Mesenchymal stem cell (in vitro differentiated cells and primary cell): Measurements from ENCODE around the gene MCM9.
A peak's percentile ranks its signal among the peaks of the same experiment; 100 is the strongest.

ENCODE experiments used
- DNase-seq: peaks from one replicate; pipeline ENCODE4 v3.0.0-alpha.2; 2013
- H2AFZ ChIP-seq: one replicate; pipeline ENCODE4 v1.6.1; 2013; ENCODE audit warnings: low read depth, mild to moderate bottlenecking, control low read depth, inconsistent platforms, low read length, moderate library complexity
- H2AK5ac ChIP-seq: 2 replicates; pipeline ENCODE4 v1.6.1; 2013; ENCODE audit warnings: low read length, moderate library complexity, mild to moderate bottlenecking, inconsistent platforms; ENCODE audit not compliant: severe bottlenecking
- H2BK120ac ChIP-seq: one replicate; pipeline ENCODE4 v1.6.1; 2013; ENCODE audit warnings: low read depth, mild to moderate bottlenecking, inconsistent platforms, low read length, moderate library complexity
- H2BK12ac ChIP-seq, 2 experiments: one replicate each; pipeline ENCODE4 v1.6.1; 2013; ENCODE audit warnings: inconsistent platforms in 2 of 2, low read length in 2 of 2, mild to moderate bottlenecking in 2 of 2, moderate library complexity in 2 of 2, control low read depth in 1 of 2
- H2BK15ac ChIP-seq: one replicate; pipeline ENCODE4 v1.6.1; 2013; ENCODE audit warnings: mild to moderate bottlenecking, low read depth, inconsistent platforms; ENCODE audit not compliant: poor library complexity, severe bottlenecking
- H2BK5ac ChIP-seq: 2 replicates; pipeline ENCODE4 v1.6.1; 2013; ENCODE audit warnings: low read depth, mild to moderate bottlenecking, low read length, control low read depth, inconsistent platforms; ENCODE audit not compliant: poor library complexity, severe bottlenecking
- H3K14ac ChIP-seq, 2 experiments: one replicate each; pipeline ENCODE4 v1.6.1; 2013; ENCODE audit warnings: inconsistent platforms in 2 of 2, low read length in 2 of 2, control low read depth in 1 of 2, mild to moderate bottlenecking in 1 of 2, moderate library complexity in 1 of 2
- H3K18ac ChIP-seq, 2 experiments: one replicate each; pipeline ENCODE4 v1.6.1; 2013; ENCODE audit warnings: inconsistent platforms in 2 of 2, low read length in 2 of 2, control low read depth in 1 of 2, low read depth in 1 of 2, mild to moderate bottlenecking in 1 of 2
- H3K23ac ChIP-seq, 2 experiments: one replicate each; pipeline ENCODE4 v1.6.1; 2013; ENCODE audit warnings: inconsistent platforms in 2 of 2, low read length in 2 of 2, mild to moderate bottlenecking in 2 of 2, moderate library complexity in 2 of 2, control low read depth in 1 of 2
- H3K27ac ChIP-seq: 2 replicates; pipeline ENCODE4 v1.5.1; 2013; ENCODE audit warnings: mild to moderate bottlenecking, moderate library complexity, low read length, control low read depth, inconsistent platforms; ENCODE audit not compliant: poor library complexity, severe bottlenecking
- H3K27me3 ChIP-seq, 2 experiments: 2 replicates each; pipeline versions ENCODE4 v1.6.1 to v1.7.0; 2013; ENCODE audit warnings: low read length in 2 of 2, mild to moderate bottlenecking in 2 of 2, moderate library complexity in 2 of 2, control low read depth in 1 of 2, inconsistent platforms in 1 of 2; ENCODE audit not compliant: control insufficient read depth in 1 of 2, insufficient read depth in 1 of 2
- H3K36me3 ChIP-seq, 2 experiments: 2 replicates each; pipeline versions ENCODE4 v1.6.1 to v1.7.0; 2013; ENCODE audit warnings: low read length in 2 of 2, control low read depth in 1 of 2, inconsistent platforms in 1 of 2, low read depth in 1 of 2, mild to moderate bottlenecking in 1 of 2; ENCODE audit not compliant: insufficient read depth in 2 of 2, control insufficient read depth in 1 of 2
- H3K4ac ChIP-seq, 2 experiments: one replicate each; pipeline ENCODE4 v1.6.1; 2013; ENCODE audit warnings: inconsistent platforms in 2 of 2, low read length in 2 of 2, mild to moderate bottlenecking in 2 of 2, moderate library complexity in 2 of 2, control low read depth in 1 of 2, low read depth in 1 of 2
- H3K4me1 ChIP-seq: 2 replicates; pipeline ENCODE4 v1.6.1; 2013; ENCODE audit warnings: low read depth, low read length, control low read depth; ENCODE audit not compliant: control insufficient read depth, insufficient read depth
- H3K4me2 ChIP-seq: 2 replicates; pipeline ENCODE4 v1.6.1; 2013; ENCODE audit warnings: low read length, mild to moderate bottlenecking, inconsistent platforms; ENCODE audit not compliant: poor library complexity, severe bottlenecking
- H3K4me3 ChIP-seq, 2 experiments: 2 replicates each; pipeline versions ENCODE4 v1.5.1 to v1.7.0; 2013; ENCODE audit warnings: low read length in 2 of 2, mild to moderate bottlenecking in 2 of 2, control low read depth in 1 of 2, low read depth in 1 of 2; ENCODE audit not compliant: insufficient read depth in 1 of 2
- H3K79me1 ChIP-seq: replicated peaks from 2 replicates; pipeline ENCODE4 v1.6.1; 2013; ENCODE audit warnings: mild to moderate bottlenecking, control low read depth, low read length, inconsistent platforms; ENCODE audit not compliant: poor library complexity, severe bottlenecking
- H3K9ac ChIP-seq: 2 replicates; pipeline ENCODE4 v1.7.0; 2013; ENCODE audit warnings: mild to moderate bottlenecking, low read length, moderate library complexity
- H3K9me3 ChIP-seq: 2 replicates; pipeline ENCODE4 v1.7.0; 2013; ENCODE audit warnings: mild to moderate bottlenecking, low read length; ENCODE audit not compliant: control insufficient read depth
- H4K8ac ChIP-seq: one replicate; pipeline ENCODE4 v1.6.1; 2013; ENCODE audit warnings: inconsistent platforms, mild to moderate bottlenecking, low read length, moderate library complexity
- H4K91ac ChIP-seq: one replicate; pipeline ENCODE4 v1.6.1; 2013; ENCODE audit warnings: mild to moderate bottlenecking, low read length, inconsistent platforms
- WGBS: methylation state at CpG from one replicate; pipeline ENCODE4 v1.1.7; 2013; ENCODE audit warnings: mixed read lengths; 5-methylcytosine and 5-hydroxymethylcytosine counted together

Gene MCM9

GRCh38 chr6:118945217-118945616, 10.3 kb upstream of the MCM9 start:
- Histone ChIP-seq H3K4me1 (no peaks in the 10 kb centered on the region), H3K36me3 (no peaks in the 10 kb centered on the region), H3K27me3 (no peaks in the 10 kb centered on the region), H3K9ac (no peak overlapping the region), H3K4ac (no peak overlapping the region), H3K79me1 (peaks cover 3% of the 10 kb centered on the region), H4K91ac (no peak overlapping the region), H2AFZ (no peak overlapping the region), H3K9me3 (peaks cover 9% of the 10 kb centered on the region), H2BK5ac (no peak overlapping the region), H4K8ac (no peak overlapping the region), H2BK120ac (no peak overlapping the region), H3K23ac (no peak overlapping the region), H3K4me2 (no peak overlapping the region), H2BK12ac (no peak overlapping the region), H2BK15ac (no peak overlapping the region), H3K14ac (no peak overlapping the region), H3K27ac (no peak overlapping the region), H2AK5ac (no peak overlapping the region), H3K18ac (no peak overlapping the region), H3K4me3 (no peak overlapping the region)
- DNase-seq, result no peak

- Histone ChIP-seq H4K8ac (no peak overlapping the region), H3K36me3 (no peaks in the 10 kb centered on the region), H2BK5ac (no peak overlapping the region), H3K14ac (no peak overlapping the region), H3K27ac (no peak overlapping the region), H2AFZ (no peak overlapping the region), H3K23ac (no peak overlapping the region), H3K9ac (no peak overlapping the region), H2BK120ac (no peak overlapping the region), H3K9me3 (peaks cover 9% of the 10 kb centered on the region), H3K4me3 (no peak overlapping the region), H4K91ac (no peak overlapping the region), H2BK12ac (no peak overlapping the region), H3K4ac (no peak overlapping the region), H3K4me2 (no peak overlapping the region), H3K27me3 (no peaks in the 10 kb centered on the region), H3K4me1 (no peaks in the 10 kb centered on the region), H3K79me1 (peaks cover 20% of the 10 kb centered on the region), H2BK15ac (no peak overlapping the region), H2AK5ac (no peak overlapping the region), H3K18ac (no peak overlapping the region)
- DNase-seq, result no peak
- 98% methylated on average over 2 of the region's 2 CpGs for WGBS
Observed at GRCh38 chr6:118940770-118941169, 5.8 kb upstream of the MCM9 start.

GRCh38 chr6:118939683-118940082, 4.7 kb upstream of the MCM9 start:
- WGBS, result 100% methylated on average over 1 of the region's 1 CpG
- no peaks in the 10 kb centered on the region for H3K36me3 ChIP-seq
- no peaks in the 10 kb centered on the region for H3K27me3 ChIP-seq
- H3K79me1 ChIP-seq, result peaks cover 20% of the 10 kb centered on the region
- H2AK5ac ChIP-seq, result no peak overlapping the region
- H3K9me3 ChIP-seq, result peaks cover 2% of the 10 kb centered on the region
- no peak overlapping the region for H3K18ac ChIP-seq
- no peak overlapping the region for H2BK5ac ChIP-seq
- H2BK15ac ChIP-seq, result no peak overlapping the region
- H3K4me1 ChIP-seq, result no peaks in the 10 kb centered on the region
- no peak overlapping the region for H3K4ac ChIP-seq
- H3K27ac ChIP-seq, result no peak overlapping the region
- no peak overlapping the region for H2AFZ ChIP-seq
- no peak overlapping the region for H4K91ac ChIP-seq
- H4K8ac ChIP-seq, result no peak overlapping the region
- DNase-seq, result no peak
- no peak overlapping the region for H3K4me3 ChIP-seq
- no peak overlapping the region for H3K9ac ChIP-seq
- H3K14ac ChIP-seq, result no peak overlapping the region
- no peak overlapping the region for H2BK120ac ChIP-seq
- H3K23ac ChIP-seq, result no peak overlapping the region
- no peak overlapping the region for H2BK12ac ChIP-seq
- no peak overlapping the region for H3K4me2 ChIP-seq

GRCh38 chr6:118935978-118936703, 1.2 kb upstream of the MCM9 start:
- Histone ChIP-seq H3K36me3 (peaks cover 0 to 12% of the 10 kb centered on the region in 2 experiments), H4K91ac (no peak overlapping the region), H3K4me1 (no peaks in the 10 kb centered on the region), H3K4me3 (peak overlapping the region in 1 of 2 experiments; percentile 99), H3K23ac (no peak overlapping the region), H3K4ac (no peak overlapping the region), H2BK12ac (no peak overlapping the region), H2BK15ac (no peak overlapping the region), H4K8ac (no peak overlapping the region), H3K9me3 (no peaks in the 10 kb centered on the region), H3K27ac (no peak overlapping the region), H2BK5ac (no peak overlapping the region), H3K27me3 (no peaks in the 10 kb centered on the region), H3K14ac (no peak overlapping the region), H3K4me2 (no peak overlapping the region), H2AK5ac (no peak overlapping the region), H3K79me1 (peaks cover 22% of the 10 kb centered on the region), H2AFZ (no peak overlapping the region), H3K9ac (peak overlapping the region; percentile 95), H3K18ac (no peak overlapping the region), H2BK120ac (no peak overlapping the region)
- no peak for DNase-seq
- 76% methylated on average over 3 of the region's 3 CpGs for WGBS
